Measurements from ENCODE around the gene MAP1S.

MAP1S gene

DNA sequence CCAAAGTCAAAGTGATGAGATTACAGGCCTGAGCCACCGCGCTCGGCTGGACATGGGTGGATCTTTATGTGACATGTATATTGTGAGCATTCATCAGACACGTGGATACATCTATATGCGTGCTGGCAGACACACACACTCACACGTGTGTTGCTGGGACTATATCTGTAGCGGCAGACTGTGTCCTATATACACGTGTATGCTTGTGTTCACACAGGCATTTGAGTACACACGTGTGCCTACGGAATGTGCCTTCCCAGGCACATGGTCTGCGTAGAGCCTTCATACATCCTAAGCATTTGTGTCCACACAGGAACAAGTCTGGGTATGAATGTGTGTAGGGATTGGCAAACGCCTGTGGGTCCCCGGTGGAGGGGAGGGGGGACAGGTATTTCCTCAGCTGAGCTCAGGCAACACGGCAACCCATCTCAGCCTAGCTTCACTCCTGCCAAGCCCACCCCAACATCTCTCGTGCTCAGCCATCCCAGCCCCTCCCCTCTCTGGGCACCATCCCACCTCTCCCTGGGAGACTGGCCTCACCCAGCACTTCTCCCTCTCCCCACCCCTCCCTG, 33.7 kb upstream of the MAP1S start:
- H3K9ac ChIP-seq, result no peak overlapping the region
- peaks cover 4% of the 10 kb centered on the region for H3K4me1 ChIP-seq
- no peaks in the 10 kb centered on the region for H3K36me3 ChIP-seq (ENCODE audit: control insufficient read depth, insufficient read depth, low read length)
- TF ChIP-seq, protein P1, sequence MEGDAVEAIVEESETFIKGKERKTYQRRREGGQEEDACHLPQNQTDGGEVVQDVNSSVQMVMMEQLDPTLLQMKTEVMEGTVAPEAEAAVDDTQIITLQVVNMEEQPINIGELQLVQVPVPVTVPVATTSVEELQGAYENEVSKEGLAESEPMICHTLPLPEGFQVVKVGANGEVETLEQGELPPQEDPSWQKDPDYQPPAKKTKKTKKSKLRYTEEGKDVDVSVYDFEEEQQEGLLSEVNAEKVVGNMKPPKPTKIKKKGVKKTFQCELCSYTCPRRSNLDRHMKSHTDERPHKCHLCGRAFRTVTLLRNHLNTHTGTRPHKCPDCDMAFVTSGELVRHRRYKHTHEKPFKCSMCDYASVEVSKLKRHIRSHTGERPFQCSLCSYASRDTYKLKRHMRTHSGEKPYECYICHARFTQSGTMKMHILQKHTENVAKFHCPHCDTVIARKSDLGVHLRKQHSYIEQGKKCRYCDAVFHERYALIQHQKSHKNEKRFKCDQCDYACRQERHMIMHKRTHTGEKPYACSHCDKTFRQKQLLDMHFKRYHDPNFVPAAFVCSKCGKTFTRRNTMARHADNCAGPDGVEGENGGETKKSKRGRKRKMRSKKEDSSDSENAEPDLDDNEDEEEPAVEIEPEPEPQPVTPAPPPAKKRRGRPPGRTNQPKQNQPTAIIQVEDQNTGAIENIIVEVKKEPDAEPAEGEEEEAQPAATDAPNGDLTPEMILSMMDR (IDR thresholded peaks at IDR 0.05), result no peak
- H3K27ac ChIP-seq, result peak overlapping the region; percentile 68
- no peaks in the 10 kb centered on the region for H3K79me2 ChIP-seq
- no peaks in the 10 kb centered on the region for H3K9me3 ChIP-seq (ENCODE audit: control insufficient read depth, low read length)
- no peak overlapping the region for H3K4me2 ChIP-seq (ENCODE audit: low read length)
- H2AFZ ChIP-seq, result no peak overlapping the region
- no peak overlapping the region for H3K4me3 ChIP-seq (ENCODE audit: low read depth, low read length)
- no peaks in the 10 kb centered on the region for H3K27me3 ChIP-seq (ENCODE audit: control insufficient read depth, insufficient read depth, low read length)

DNA sequence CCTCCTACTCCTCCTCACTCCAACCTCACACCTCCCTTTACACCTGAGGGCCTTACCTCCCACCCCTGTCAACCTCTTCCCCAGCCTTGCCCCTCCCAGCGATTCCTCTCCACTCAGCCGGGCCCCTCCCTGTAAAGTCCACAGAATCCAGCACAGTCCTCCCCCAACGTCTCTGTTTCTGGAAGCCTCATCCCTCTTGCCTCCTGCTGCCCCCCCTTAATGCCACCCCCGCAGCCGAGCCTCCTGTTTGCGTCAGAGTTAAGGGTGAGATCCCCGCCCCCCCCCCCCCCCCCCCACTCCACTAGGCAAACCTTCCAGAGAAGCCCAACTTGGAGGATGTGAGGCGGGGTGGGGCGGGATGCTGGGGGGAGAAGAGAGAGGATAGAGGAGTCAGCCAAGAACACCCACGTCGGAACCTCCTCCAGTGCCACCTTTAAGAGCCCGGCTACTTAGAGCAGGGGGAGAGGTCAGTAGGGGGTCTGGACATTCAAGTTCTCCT, 33.2 kb upstream of the MAP1S start:
- Histone ChIP-seq H3K4me2 (ENCODE audit: low read length) (no peak overlapping the region), H3K36me3 (ENCODE audit: control insufficient read depth, insufficient read depth, low read length) (no peaks in the 10 kb centered on the region), H3K27ac (peak overlapping the region; percentile 68), H3K27me3 (ENCODE audit: control insufficient read depth, insufficient read depth, low read length) (no peaks in the 10 kb centered on the region), H3K9ac (no peak overlapping the region), H3K4me3 (ENCODE audit: low read depth, low read length) (no peak overlapping the region), H2AFZ (no peak overlapping the region), H3K4me1 (peaks cover 4% of the 10 kb centered on the region), H3K79me2 (no peaks in the 10 kb centered on the region), H3K9me3 (ENCODE audit: control insufficient read depth, low read length) (no peaks in the 10 kb centered on the region)
- TF ChIP-seq, protein P1 (IDR thresholded peaks at IDR 0.05), result no peak

DNA sequence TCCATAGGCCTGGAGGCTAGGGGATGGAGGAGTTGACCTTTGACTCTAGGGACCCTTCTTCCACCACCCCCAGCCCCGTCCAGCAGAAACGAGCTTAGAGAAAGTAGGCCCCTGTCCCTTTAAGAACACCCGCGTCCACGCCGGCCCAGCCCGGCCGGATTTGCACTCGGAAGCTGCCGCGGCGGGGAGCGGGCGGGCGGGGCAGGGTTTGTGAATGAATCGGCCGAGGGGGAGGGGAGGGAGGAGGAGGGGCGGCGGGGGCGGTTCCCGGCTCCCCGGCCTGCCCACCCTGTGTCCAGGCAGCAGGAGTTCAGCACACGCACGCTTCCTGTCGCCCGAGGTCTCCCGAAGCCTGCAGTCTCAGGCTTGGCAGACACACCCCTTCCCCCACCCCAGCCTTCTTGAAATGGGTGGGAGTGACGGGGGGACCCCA, 32.7 kb upstream of the MAP1S start:
- no peak overlapping the region for H3K4me3 ChIP-seq (ENCODE audit: low read depth, low read length)
- peaks cover 4% of the 10 kb centered on the region for H3K4me1 ChIP-seq
- TF ChIP-seq, protein P1 (IDR thresholded peaks at IDR 0.05), result no peak
- no peaks in the 10 kb centered on the region for H3K9me3 ChIP-seq (ENCODE audit: control insufficient read depth, low read length)
- H3K27ac ChIP-seq, result peak overlapping the region; percentile 68
- H3K27me3 ChIP-seq (ENCODE audit: control insufficient read depth, insufficient read depth, low read length), result no peaks in the 10 kb centered on the region
- H3K36me3 ChIP-seq (ENCODE audit: control insufficient read depth, insufficient read depth, low read length), result no peaks in the 10 kb centered on the region
- H3K9ac ChIP-seq, result no peak overlapping the region
- no peaks in the 10 kb centered on the region for H3K79me2 ChIP-seq
- H2AFZ ChIP-seq, result peak overlapping the region; percentile 27
- H3K4me2 ChIP-seq (ENCODE audit: low read length), result no peak overlapping the region

DNA sequence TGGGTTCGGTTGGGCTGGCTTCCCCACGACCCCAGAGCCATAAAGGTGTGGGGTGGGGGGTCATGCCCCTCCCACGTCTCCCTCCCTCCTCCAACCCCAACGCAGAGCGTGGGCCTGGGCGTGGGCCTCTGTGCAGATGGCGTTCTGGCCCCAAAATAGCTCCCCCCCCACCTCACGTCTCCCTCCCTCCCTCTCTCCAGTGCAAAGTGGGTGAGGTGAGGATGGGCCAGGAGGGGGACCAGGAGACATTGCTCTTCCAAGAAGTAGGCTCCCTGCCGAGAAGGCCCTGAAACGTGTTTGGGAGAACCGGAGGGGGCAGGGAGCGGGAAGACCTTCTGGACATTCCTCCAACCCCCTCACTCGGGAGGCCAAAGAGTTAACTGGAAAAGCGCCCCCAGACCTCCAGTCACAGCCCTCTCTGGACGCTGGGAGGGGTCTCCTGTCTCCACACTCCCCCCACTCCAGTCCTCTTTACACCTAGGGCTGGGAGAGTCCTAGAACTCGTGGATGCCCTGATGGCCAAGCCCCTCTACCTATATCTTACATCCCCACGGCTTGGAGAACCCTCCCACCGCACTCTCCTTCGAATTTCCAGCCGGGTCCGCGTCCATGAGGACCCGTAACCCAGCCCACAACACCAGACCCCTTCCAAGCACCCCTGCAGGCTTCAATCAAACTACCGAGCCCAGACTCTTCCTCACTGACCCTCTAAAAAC, 32.0 kb upstream of the MAP1S start:
- peak overlapping the region; percentile 64 for H3K27ac ChIP-seq

More for the DNA sequence above, 32.0 kb upstream of the MAP1S start:
- Histone ChIP-seq H3K79me2 (no peaks in the 10 kb centered on the region), H3K9ac (peak overlapping the region; percentile 64), H3K36me3 (ENCODE audit: control insufficient read depth, insufficient read depth, low read length) (no peaks in the 10 kb centered on the region), H3K27me3 (ENCODE audit: control insufficient read depth, insufficient read depth, low read length) (no peaks in the 10 kb centered on the region), H3K4me2 (ENCODE audit: low read length) (no peak overlapping the region), H2AFZ (peak overlapping the region; percentile 95), H3K4me3 (ENCODE audit: low read depth, low read length) (no peak overlapping the region), H3K4me1 (peaks cover 4% of the 10 kb centered on the region), H3K9me3 (ENCODE audit: control insufficient read depth, low read length) (no peaks in the 10 kb centered on the region)
- TF ChIP-seq, protein P1 (IDR thresholded peaks at IDR 0.05), result no peak

All from parathyroid adenoma (tissue), 2 donors.